Mesendoderm (in vitro differentiated cells): ENCODE data around the gene RFX1.
A peak's percentile ranks its signal among the peaks of the same experiment; 100 is the strongest.

Source experiments
- DNase-seq: peaks from one replicate; pipeline ENCODE4 v3.0.0; 2013
- H2AK5ac ChIP-seq: 2 replicates; pipeline ENCODE4 v1.6.1; 2013; ENCODE audit warnings: low read length, inconsistent platforms
- H2BK120ac ChIP-seq: 2 replicates; pipeline ENCODE4 v1.6.1; 2013; ENCODE audit warnings: low read depth, mild to moderate bottlenecking, low read length, moderate library complexity, mixed read lengths
- H2BK15ac ChIP-seq: replicated peaks from 2 replicates; pipeline ENCODE4 v1.6.1; 2013; ENCODE audit warnings: low read depth, mild to moderate bottlenecking, moderate library complexity
- H2BK5ac ChIP-seq: 2 replicates; pipeline ENCODE4 v1.6.1; 2013; ENCODE audit warnings: low read length, inconsistent platforms
- H3K18ac ChIP-seq: 2 replicates; pipeline ENCODE4 v1.6.1; 2013; ENCODE audit warnings: mild to moderate bottlenecking, low read length, mixed read lengths
- H3K23ac ChIP-seq: one replicate; pipeline ENCODE4 v1.6.1; 2013; ENCODE audit warnings: low read length
- H3K27ac ChIP-seq: 2 replicates; pipeline ENCODE4 v1.5.1; 2013; ENCODE audit warnings: low read depth, mild to moderate bottlenecking, inconsistent platforms, low read length, moderate library complexity
- H3K27me3 ChIP-seq: 2 replicates; pipeline ENCODE4 v1.6.1; 2013; ENCODE audit warnings: low read length, control low read depth, mild to moderate bottlenecking, inconsistent platforms; ENCODE audit not compliant: insufficient read depth, poor library complexity
- H3K36me3 ChIP-seq: 2 replicates; pipeline ENCODE4 v1.6.1; 2013; ENCODE audit warnings: low read length, inconsistent platforms; ENCODE audit not compliant: control insufficient read depth, insufficient read depth
- H3K4ac ChIP-seq: one replicate; pipeline ENCODE4 v1.6.1; 2013; ENCODE audit warnings: low read depth, mild to moderate bottlenecking, low read length, moderate library complexity
- H3K4me1 ChIP-seq: 2 replicates; pipeline ENCODE4 v1.6.1; 2013; ENCODE audit warnings: low read depth, low read length, inconsistent platforms; ENCODE audit not compliant: control insufficient read depth
- H3K4me2 ChIP-seq: 2 replicates; pipeline ENCODE4 v1.6.1; 2013; ENCODE audit warnings: low read length
- H3K4me3 ChIP-seq: 2 replicates; pipeline ENCODE4 v1.5.1; 2013; ENCODE audit warnings: mild to moderate bottlenecking, low read length
- H3K56ac ChIP-seq: one replicate; pipeline ENCODE4 v1.6.1; 2013; ENCODE audit warnings: low read length
- H3K79me1 ChIP-seq: 2 replicates; pipeline ENCODE4 v1.6.1; 2013; ENCODE audit warnings: low read length, inconsistent platforms
- H3K79me2 ChIP-seq: 2 replicates; pipeline ENCODE4 v1.6.1; 2013; ENCODE audit warnings: mild to moderate bottlenecking, low read length; ENCODE audit not compliant: control insufficient read depth, insufficient read depth
- H3K9ac ChIP-seq: 2 replicates; pipeline ENCODE4 v1.6.1; 2013; ENCODE audit warnings: low read length, inconsistent platforms
- H4K5ac ChIP-seq: one replicate; pipeline ENCODE4 v1.6.1; 2013; ENCODE audit warnings: low read length
- H4K8ac ChIP-seq: one replicate; pipeline ENCODE4 v1.6.1; 2013; ENCODE audit warnings: low read depth, mild to moderate bottlenecking, control low read depth, low read length, moderate library complexity
- WGBS: extraction: QIAGEN DNeasy Blood & Tissue Kit; methylation state at CpG from one replicate; pipeline ENCODE4 v1.1.7; 2013; ENCODE audit warnings: low lambda C conversion rate, missing lambda C conversion rate; ENCODE audit not compliant: insufficient coverage; ENCODE audit errors: extremely low coverage; 5-methylcytosine and 5-hydroxymethylcytosine counted together

Gene RFX1

GRCh38 chr19:14015524-14016035 is 9.5 kb upstream of the RFX1 start:
- WGBS: no CpG with 5 or more reads among the region's 8 CpGs
- no peak overlapping the region for H3K18ac ChIP-seq
- no peak overlapping the region for H4K8ac ChIP-seq
- H3K79me1 ChIP-seq: no peaks in the 10 kb centered on the region
- H3K56ac ChIP-seq: no peak overlapping the region
- no peak for DNase-seq
- H3K4me1 ChIP-seq: no peaks in the 10 kb centered on the region
- H2BK120ac ChIP-seq: no peak overlapping the region
- no peak overlapping the region for H3K23ac ChIP-seq
- H3K36me3 ChIP-seq: no peaks in the 10 kb centered on the region
- no peak overlapping the region for H3K4me3 ChIP-seq
- no peak overlapping the region for H3K4me2 ChIP-seq
- H3K27ac ChIP-seq: no peak overlapping the region
- H3K27me3 ChIP-seq: no peaks in the 10 kb centered on the region
- no peak overlapping the region for H4K5ac ChIP-seq
- H3K9ac ChIP-seq: no peak overlapping the region
- H3K4ac ChIP-seq: no peak overlapping the region
- H2BK15ac ChIP-seq: no peak overlapping the region
- no peak overlapping the region for H2AK5ac ChIP-seq
- H2BK5ac ChIP-seq: no peak overlapping the region
- no peaks in the 10 kb centered on the region for H3K79me2 ChIP-seq

GRCh38 chr19:14012378-14012915 is 6.3 kb upstream of the RFX1 start:
- Histone ChIP-seq H3K4me1 (no peaks in the 10 kb centered on the region), H2BK5ac (no peak overlapping the region), H3K18ac (no peak overlapping the region), H3K9ac (no peak overlapping the region), H3K4ac (no peak overlapping the region), H2BK120ac (no peak overlapping the region), H3K56ac (no peak overlapping the region), H3K79me2 (no peaks in the 10 kb centered on the region), H3K79me1 (no peaks in the 10 kb centered on the region), H3K4me2 (no peak overlapping the region), H3K23ac (no peak overlapping the region), H4K5ac (no peak overlapping the region), H3K36me3 (no peaks in the 10 kb centered on the region), H2BK15ac (no peak overlapping the region), H4K8ac (no peak overlapping the region), H3K4me3 (no peak overlapping the region), H3K27ac (no peak overlapping the region), H3K27me3 (no peaks in the 10 kb centered on the region), H2AK5ac (no peak overlapping the region)
- no peak for DNase-seq
- WGBS: no CpG with 5 or more reads among the region's 2 CpGs

GRCh38 chr19:14006766-14007562 is 844 bp upstream of the RFX1 start:
- Histone ChIP-seq H3K79me2 (peaks cover 5% of the 10 kb centered on the region), H2BK15ac (no peak overlapping the region), H2BK120ac (no peak overlapping the region), H4K8ac (peak overlapping the region; percentile 5), H3K4me1 (no peaks in the 10 kb centered on the region), H2BK5ac (peak overlapping the region; percentile 86), H2AK5ac (no peak overlapping the region), H3K56ac (peak overlapping the region; percentile 85), H3K27ac (peak overlapping the region; percentile 82), H4K5ac (no peak overlapping the region), H3K4me2 (peak overlapping the region; percentile 66), H3K4me3 (peak overlapping the region; percentile 76), H3K79me1 (peaks cover 6% of the 10 kb centered on the region), H3K23ac (no peak overlapping the region), H3K27me3 (no peaks in the 10 kb centered on the region), H3K4ac (peak overlapping the region; percentile 28), H3K18ac (peak overlapping the region; percentile 41), H3K36me3 (no peaks in the 10 kb centered on the region), H3K9ac (peak overlapping the region; percentile 86)
- DNase-seq: no peak
- WGBS: no CpG with 5 or more reads among the region's 56 CpGs

- no peak overlapping the region for H4K5ac ChIP-seq
- H2BK120ac ChIP-seq: no peak overlapping the region
- H3K56ac ChIP-seq: peak overlapping the region; percentile 82
- H3K79me1 ChIP-seq: peaks cover 8% of the 10 kb centered on the region
- peak overlapping the region; percentile 95 for H4K8ac ChIP-seq
- peak overlapping the region; percentile 98 for H3K4ac ChIP-seq
- H3K18ac ChIP-seq: peak overlapping the region; percentile 99
- H2BK15ac ChIP-seq: no peak overlapping the region
- peaks cover 7% of the 10 kb centered on the region for H3K79me2 ChIP-seq
- no peaks in the 10 kb centered on the region for H3K27me3 ChIP-seq
- no peak overlapping the region for H3K23ac ChIP-seq
- no peak overlapping the region for H2BK5ac ChIP-seq
- H3K4me2 ChIP-seq: no peak overlapping the region
- WGBS: no CpG with 5 or more reads among the region's 50 CpGs
- peak; percentile 94 for DNase-seq
- H2AK5ac ChIP-seq: no peak overlapping the region
- H3K36me3 ChIP-seq: no peaks in the 10 kb centered on the region
- peak overlapping the region; percentile 69 for H3K9ac ChIP-seq
- H3K4me3 ChIP-seq: peak overlapping the region; percentile 62
- no peaks in the 10 kb centered on the region for H3K4me1 ChIP-seq
- H3K27ac ChIP-seq: peak overlapping the region; percentile 78
Measured at GRCh38 chr19:14005349-14006084, 603 bp downstream of the RFX1 start.

- no peaks in the 10 kb centered on the region for H3K36me3 ChIP-seq
- H4K8ac ChIP-seq: no peak overlapping the region
- no peak overlapping the region for H2BK120ac ChIP-seq
- H3K23ac ChIP-seq: no peak overlapping the region
- H3K4ac ChIP-seq: no peak overlapping the region
- no peak overlapping the region for H3K4me2 ChIP-seq
- no peak overlapping the region for H2BK5ac ChIP-seq
- H3K18ac ChIP-seq: no peak overlapping the region
- peak overlapping the region; percentile 30 for H3K56ac ChIP-seq
- H3K79me2 ChIP-seq: peaks cover 7% of the 10 kb centered on the region
- no peak for DNase-seq
- H3K79me1 ChIP-seq: peaks cover 10% of the 10 kb centered on the region
- no peak overlapping the region for H3K27ac ChIP-seq
- no peak overlapping the region for H2AK5ac ChIP-seq
- H3K4me1 ChIP-seq: no peaks in the 10 kb centered on the region
- no peak overlapping the region for H3K9ac ChIP-seq
- H3K27me3 ChIP-seq: no peaks in the 10 kb centered on the region
- no CpG with 5 or more reads among the region's 14 CpGs for WGBS
- no peak overlapping the region for H2BK15ac ChIP-seq
- no peak overlapping the region for H4K5ac ChIP-seq
- no peak overlapping the region for H3K4me3 ChIP-seq
Measured at GRCh38 chr19:14004619-14005348, 1.3 kb downstream of the RFX1 start.
